Vagina (tissue), 2 donors: ENCODE results near the gene CCSER1. TPM values are rescaled to one million over a fixed set of nuclear protein-coding genes. Genes with fewer than 3 reads are reported as not detected.
"Not testable (repeated sequence)": the region's sequence is repeated elsewhere in the genome, so short reads cannot be mapped to it uniquely, and the experiment has no call there.

ENCODE experiments used
- DNase-seq, 2 donors: peaks; one replicate each; pipeline ENCODE4 v3.0.0-alpha.2; 2017; ENCODE audit errors: extremely low spot score in 2 of 2
- H3K27ac ChIP-seq: fragments of 200-600 bp; sonication (generic); one replicate; pipeline ENCODE4 v1.5.1; 2019
- H3K27me3 ChIP-seq: fragments of 200-600 bp; sonication (generic); one replicate; pipeline ENCODE4 v1.5.1; 2019
- H3K36me3 ChIP-seq, 2 donors: fragments of 200-600 bp; sonication (generic); one replicate each; pipeline ENCODE4 v1.5.1; 2017 to 2019
- H3K4me1 ChIP-seq: fragments of 200-600 bp; sonication (generic); one replicate; pipeline ENCODE4 v1.5.1; 2019
- H3K4me3 ChIP-seq, 2 donors: fragments of 200-600 bp; sonication (generic); 1 replicate in 1 of 2; 2 replicates in 1 of 2; pipeline ENCODE4 v1.5.1; 2016 to 2019
- H3K9me3 ChIP-seq: fragments of 200-600 bp; sonication (generic); one replicate; pipeline ENCODE4 v1.5.1; 2019
- POLR2A ChIP-seq, 2 donors: fragments of 450-650 bp; IDR thresholded peaks; one replicate each; pipeline ENCODE4 v1.6.1; 2017; ENCODE audit warnings: antibody characterized with exemption in 2 of 2, mild to moderate bottlenecking in 2 of 2, moderate library complexity in 2 of 2
- POLR2AphosphoS5 ChIP-seq, 2 donors: sonication (generic); formaldehyde crosslinking; IDR thresholded peaks; one replicate each; pipeline ENCODE4 v1.9.0; 2017; ENCODE audit warnings: antibody characterized with exemption in 2 of 2, mild to moderate bottlenecking in 2 of 2, low read depth in 1 of 2; ENCODE audit not compliant: insufficient read depth in 1 of 2
- intact Hi-C: fragments of 100-400 bp; cut with DNase I; formaldehyde crosslinking; loops from one replicate; pipeline ENCODE4 v1.15.1; 2023
- total RNA-seq: library from RNA; depleted of rRNA; stranded (reverse); fragments of >200 nt; gene quantifications from one replicate; pipeline ENCODE4 v1.2.3, GENCODE V29; 2016
- TF ChIP-seq, protein P1 (sequence below), 3 experiments: fragments of 450-650 bp in 2 of 3; fragments of 200-600 bp in 1 of 3; sonication (generic) in 1 of 3; IDR thresholded peaks; one replicate each; pipeline ENCODE4 v1.5.1; 2017 to 2019; ENCODE audit warnings: antibody characterized with exemption in 3 of 3, mild to moderate bottlenecking in 2 of 3, moderate library complexity in 2 of 3

Gene CCSER1
- total RNA-seq, 1 donor from 2014 or later: 8.1 TPM

DNA sequence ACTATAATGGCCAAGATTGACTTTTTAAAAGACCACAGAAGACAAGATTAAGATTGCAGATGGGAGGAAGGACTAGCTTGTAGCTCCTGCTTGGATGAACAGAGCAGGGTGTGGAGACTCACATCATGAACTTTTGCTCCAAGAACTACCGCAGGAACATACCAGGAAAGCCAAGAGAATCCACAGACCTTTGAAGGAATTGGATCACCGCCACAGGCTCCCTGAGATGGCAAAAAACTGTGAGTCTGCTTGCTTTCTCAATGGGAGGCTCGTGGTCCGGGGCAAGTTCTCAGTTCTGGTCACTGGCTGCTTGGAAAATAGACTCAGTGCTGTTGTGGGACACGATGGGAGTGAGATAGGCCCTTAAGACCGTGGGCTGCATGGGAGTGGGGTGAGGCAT lies 276.6 kb downstream of the CCSER1 start:
- Histone ChIP-seq H3K4me1 (no peaks in the 10 kb centered on the region), H3K27ac (no peak overlapping the region), H3K27me3 (no peaks in the 10 kb centered on the region), H3K4me3 (no peak overlapping the region), H3K36me3 (no peaks in the 10 kb centered on the region), H3K9me3 (no peaks in the 10 kb centered on the region)
- no peak for DNase-seq
- TF ChIP-seq, protein P1, sequence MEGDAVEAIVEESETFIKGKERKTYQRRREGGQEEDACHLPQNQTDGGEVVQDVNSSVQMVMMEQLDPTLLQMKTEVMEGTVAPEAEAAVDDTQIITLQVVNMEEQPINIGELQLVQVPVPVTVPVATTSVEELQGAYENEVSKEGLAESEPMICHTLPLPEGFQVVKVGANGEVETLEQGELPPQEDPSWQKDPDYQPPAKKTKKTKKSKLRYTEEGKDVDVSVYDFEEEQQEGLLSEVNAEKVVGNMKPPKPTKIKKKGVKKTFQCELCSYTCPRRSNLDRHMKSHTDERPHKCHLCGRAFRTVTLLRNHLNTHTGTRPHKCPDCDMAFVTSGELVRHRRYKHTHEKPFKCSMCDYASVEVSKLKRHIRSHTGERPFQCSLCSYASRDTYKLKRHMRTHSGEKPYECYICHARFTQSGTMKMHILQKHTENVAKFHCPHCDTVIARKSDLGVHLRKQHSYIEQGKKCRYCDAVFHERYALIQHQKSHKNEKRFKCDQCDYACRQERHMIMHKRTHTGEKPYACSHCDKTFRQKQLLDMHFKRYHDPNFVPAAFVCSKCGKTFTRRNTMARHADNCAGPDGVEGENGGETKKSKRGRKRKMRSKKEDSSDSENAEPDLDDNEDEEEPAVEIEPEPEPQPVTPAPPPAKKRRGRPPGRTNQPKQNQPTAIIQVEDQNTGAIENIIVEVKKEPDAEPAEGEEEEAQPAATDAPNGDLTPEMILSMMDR (IDR thresholded peaks at IDR 0.05): no peak
- no peak for TF ChIP-seq POLR2AphosphoS5 (IDR thresholded peaks at IDR 0.05; ENCODE audit: insufficient read depth in 1 of 2, low read depth in 1 of 2)
- TF ChIP-seq POLR2A (IDR thresholded peaks at IDR 0.05): no peak
- intact Hi-C loops: no loop called here

DNA sequence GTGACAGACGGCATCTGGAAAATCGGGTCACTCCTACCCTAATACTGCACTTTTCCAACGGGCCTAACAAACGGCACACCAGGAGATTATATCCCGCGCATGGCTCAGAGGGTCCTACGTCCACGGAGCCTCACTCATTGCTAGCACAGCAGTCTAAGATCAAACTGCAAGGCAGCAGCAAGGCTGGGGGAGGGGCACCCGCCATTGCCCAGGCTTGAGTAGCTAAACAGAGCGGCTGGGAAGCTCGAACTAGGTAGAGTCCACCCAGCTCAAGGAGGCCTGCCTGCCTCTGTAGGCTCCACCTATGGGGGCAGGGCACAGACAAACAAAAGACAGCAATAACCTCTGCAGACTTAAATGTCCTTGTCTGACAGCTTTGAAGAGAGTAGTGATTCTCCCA lies 280.7 kb downstream of the CCSER1 start:
- H3K4me1 ChIP-seq, H3K27ac ChIP-seq, H3K9me3 ChIP-seq, H3K36me3 ChIP-seq, DNase-seq, H3K27me3 ChIP-seq, H3K4me3 ChIP-seq, intact Hi-C loops: not testable (repeated sequence)

DNA sequence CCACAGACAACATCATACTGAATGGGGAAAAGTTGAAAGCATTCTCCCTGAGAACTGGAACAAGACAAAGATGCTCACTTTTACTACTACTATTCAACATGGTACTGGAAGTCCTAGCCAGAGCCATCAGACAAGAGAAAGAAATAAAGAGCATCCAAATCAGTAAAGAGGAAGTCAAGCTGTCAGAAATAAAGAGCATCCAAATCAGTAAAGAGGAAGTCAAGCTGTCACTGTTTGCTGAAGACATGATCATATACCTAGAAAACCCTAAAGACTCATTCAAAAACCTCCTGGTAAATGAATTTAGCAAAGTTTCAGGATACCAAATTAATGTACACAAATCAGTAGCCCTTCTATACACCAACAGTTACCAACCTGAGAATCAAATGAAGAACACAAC lies 285.6 kb downstream of the CCSER1 start:
- H3K9me3 ChIP-seq, H3K4me1 ChIP-seq, DNase-seq, H3K36me3 ChIP-seq, H3K4me3 ChIP-seq, H3K27ac ChIP-seq, intact Hi-C loops, H3K27me3 ChIP-seq: not testable (repeated sequence)

DNA sequence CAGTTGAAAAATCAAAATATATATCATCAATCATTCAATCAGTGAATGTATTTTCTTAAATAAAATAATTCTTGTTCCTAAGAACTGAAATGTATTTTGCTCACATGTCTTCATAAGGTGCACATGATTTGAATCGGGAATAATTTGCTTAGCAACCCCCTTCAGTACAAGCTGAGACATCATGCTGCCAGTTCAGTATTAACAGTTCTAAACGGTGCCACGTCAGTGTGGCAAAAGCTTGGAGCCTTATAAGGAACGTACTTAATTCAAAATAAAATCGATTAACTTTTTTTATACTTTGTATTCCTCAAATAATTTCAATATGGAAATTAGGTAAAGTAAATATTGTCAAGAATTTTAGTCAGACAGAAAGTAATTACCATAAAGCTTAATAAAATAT lies 287.9 kb downstream of the CCSER1 start:
- no peaks in the 10 kb centered on the region for H3K27me3 ChIP-seq
- TF ChIP-seq POLR2AphosphoS5 (IDR thresholded peaks at IDR 0.05; ENCODE audit: insufficient read depth in 1 of 2, low read depth in 1 of 2) (no peak), POLR2A (IDR thresholded peaks at IDR 0.05) (no peak)
- TF ChIP-seq, protein P1 (IDR thresholded peaks at IDR 0.05): no peak
- H3K27ac ChIP-seq: no peak overlapping the region
- H3K36me3 ChIP-seq: no peaks in the 10 kb centered on the region
- no peaks in the 10 kb centered on the region for H3K4me1 ChIP-seq
- no peak for DNase-seq
- no peak overlapping the region for H3K4me3 ChIP-seq
- no peaks in the 10 kb centered on the region for H3K9me3 ChIP-seq
- intact Hi-C loops: no loop called here

DNA sequence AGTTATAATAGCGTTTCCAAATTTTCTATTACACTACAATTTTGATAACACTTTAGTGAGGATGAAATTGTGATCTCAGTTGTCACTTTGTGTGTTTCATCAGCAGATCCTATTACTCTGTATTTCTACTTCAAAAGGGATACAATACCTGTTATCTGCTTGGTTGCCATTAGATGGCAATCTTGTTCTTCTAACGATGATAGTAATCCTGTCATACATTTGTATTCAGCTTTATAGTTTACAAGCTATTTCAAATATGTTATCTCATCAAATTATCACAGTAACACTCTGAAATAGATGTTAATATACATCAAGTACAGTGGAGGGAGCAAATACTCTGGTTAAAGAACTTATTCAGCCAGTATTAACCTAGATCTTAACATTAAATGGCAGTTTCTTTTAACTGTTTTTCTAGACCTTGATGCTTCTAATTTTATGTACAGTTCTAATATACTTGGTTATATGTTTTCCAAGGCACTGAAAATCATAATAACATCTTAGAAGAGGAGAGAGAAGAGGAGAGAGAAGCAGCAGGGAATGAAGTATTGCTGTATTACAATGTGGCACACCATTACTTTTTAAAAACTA lies 292.0 kb downstream of the CCSER1 start:
- no peak overlapping the region for H3K27ac ChIP-seq
- H3K9me3 ChIP-seq: no peaks in the 10 kb centered on the region
- H3K4me3 ChIP-seq: no peak overlapping the region
- no peaks in the 10 kb centered on the region for H3K4me1 ChIP-seq
- TF ChIP-seq POLR2A (IDR thresholded peaks at IDR 0.05): no peak
- no peak for TF ChIP-seq POLR2AphosphoS5 (IDR thresholded peaks at IDR 0.05; ENCODE audit: insufficient read depth in 1 of 2, low read depth in 1 of 2)
- TF ChIP-seq, protein P1 (IDR thresholded peaks at IDR 0.05): no peak
- intact Hi-C loops: no loop called here
- no peaks in the 10 kb centered on the region for H3K27me3 ChIP-seq
- no peaks in the 10 kb centered on the region for H3K36me3 ChIP-seq
- no peak for DNase-seq

DNA sequence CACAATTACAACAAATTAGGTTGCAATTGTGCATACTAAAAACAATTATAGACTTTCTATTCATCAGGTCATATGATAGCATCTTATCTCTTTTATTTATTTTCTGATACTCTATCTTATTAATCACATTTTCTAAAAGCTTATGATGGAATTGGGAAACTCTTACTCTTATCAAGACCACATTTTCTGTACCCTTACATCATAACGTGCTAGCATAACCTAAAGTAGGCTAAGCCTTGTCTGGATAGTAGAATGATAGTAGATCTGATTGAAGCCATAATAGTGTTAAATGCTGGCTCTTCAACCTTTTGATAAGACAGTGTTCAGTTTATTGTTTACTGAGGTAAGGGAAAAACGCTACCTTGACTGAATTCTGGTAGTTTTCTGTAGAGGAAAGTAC lies 294.0 kb downstream of the CCSER1 start:
- no peak for DNase-seq
- Histone ChIP-seq H3K27me3 (no peaks in the 10 kb centered on the region), H3K4me1 (no peaks in the 10 kb centered on the region), H3K9me3 (no peaks in the 10 kb centered on the region), H3K27ac (no peak overlapping the region), H3K4me3 (no peak overlapping the region), H3K36me3 (no peaks in the 10 kb centered on the region)
- intact Hi-C loops: no loop called here
- TF ChIP-seq, protein P1 (IDR thresholded peaks at IDR 0.05): no peak
- no peak for TF ChIP-seq POLR2A (IDR thresholded peaks at IDR 0.05)
- TF ChIP-seq POLR2AphosphoS5 (IDR thresholded peaks at IDR 0.05; ENCODE audit: insufficient read depth in 1 of 2, low read depth in 1 of 2): no peak
